ENCODE data around the gene NHERF1. TPM values are rescaled to one million over a fixed set of nuclear protein-coding genes. Genes with fewer than 3 reads are reported as not detected.

The NHERF1 gene
- total and polyA plus RNA-seq, 2 of the 13 experiments (the other 11 are each of a cell fraction or from before 2014, with no cell fraction given) = 169 to 269 TPM

GRCh38 chr17:74776044-74776962, 27.9 kb downstream of the NHERF1 start, which contains the start of gene NAT9 (continued):
- TF ChIP-seq NR2C2 (CRISPR knock-in tag; IDR thresholded peaks at IDR 0.05; ENCODE audit: borderline replicate concordance) (peak; percentile 76), ZNF3 (CRISPR knock-in tag; IDR thresholded peaks at IDR 0.05) (no peak), NFRKB (IDR thresholded peaks at IDR 0.05) (no peak), GMEB1 (CRISPR knock-in tag; IDR thresholded peaks at IDR 0.05; ENCODE audit: borderline replicate concordance) (peak; percentile 97), SALL1 (CRISPR knock-in tag; IDR thresholded peaks at IDR 0.05) (peak; percentile 92), SOX6 (IDR thresholded peaks at IDR 0.05) (no peak), SOX6 (CRISPR knock-in tag; IDR thresholded peaks at IDR 0.05) (peak; percentile 30; the same call in 1 of the 2 replicates), ZNF264 (CRISPR knock-in tag; IDR thresholded peaks at IDR 0.05) (no peak), LRRFIP1 (CRISPR knock-in tag; conservative IDR thresholded peaks at IDR 0.05) (no peak), DBP (CRISPR knock-in tag; IDR thresholded peaks at IDR 0.05; ENCODE audit: not compliant biosample characterization) (no peak), FOXK2 (IDR thresholded peaks at IDR 0.05) (no peak), ZBTB25 (CRISPR knock-in tag; IDR thresholded peaks at IDR 0.05) (0 out of 2 replicates have a peak, but pooled peaks have one; percentile 52), GFI1 (CRISPR knock-in tag; IDR thresholded peaks at IDR 0.05; ENCODE audit: borderline replicate concordance) (0 out of 2 replicates have a peak, but pooled peaks have one; percentile 11), SIN3A (IDR thresholded peaks at IDR 0.05; ENCODE audit: borderline replicate concordance, low read depth, low read length) (peak; percentile 97), ZNF652 (CRISPR knock-in tag; IDR thresholded peaks at IDR 0.05; ENCODE audit: borderline replicate concordance, low read depth) (no peak), ZNF772 (CRISPR knock-in tag; IDR thresholded peaks at IDR 0.05) (peak; percentile 84), SP2 (CRISPR knock-in tag; IDR thresholded peaks at IDR 0.05) (peak; percentile 90), FOXC1 (CRISPR knock-in tag; IDR thresholded peaks at IDR 0.05; ENCODE audit: borderline replicate concordance) (no peak), GABPA (IDR thresholded peaks at IDR 0.05; ENCODE audit: low read depth, low read length) (peak; percentile 97), GABPA (CRISPR knock-in tag; IDR thresholded peaks at IDR 0.05; ENCODE audit: low read depth) (peak; percentile 88), PATZ1 (CRISPR knock-in tag; IDR thresholded peaks at IDR 0.05) (no peak; the same call in 1 of the 2 replicates), MAFK (conservative IDR thresholded peaks at IDR 0.05 in 1 of 2, IDR thresholded peaks at IDR 0.05 in 1 of 2; ENCODE audit: low read length in 2 of 2) (0 out of 4 replicates have a peak, but pooled peaks of 1 of the 2 experiments have one; percentile 1)
